GM12873 (cell line): ENCODE results near the gene SCYGR1.

Source experiments
- CTCF ChIP-seq: IDR thresholded peaks from 2 replicates; pipeline ENCODE4 v1.5.1; 2012; ENCODE audit warnings: low read depth, mild to moderate bottlenecking, moderate library complexity, low read length, control low read depth; ENCODE audit not compliant: insufficient read depth; ENCODE audit errors: missing control alignments

Gene SCYGR1

GRCh38 chr2:227411320-227411989 lies 23.7 kb upstream of the SCYGR1 start:
- no peak for TF ChIP-seq CTCF

- no peak for TF ChIP-seq CTCF
Observed at GRCh38 chr2:227410191-227410590, 22.4 kb upstream of the SCYGR1 start.

GRCh38 chr2:227407591-227408151 lies 19.9 kb upstream of the SCYGR1 start:
- TF ChIP-seq CTCF, result no peak

GRCh38 chr2:227406177-227407031 lies 18.7 kb upstream of the SCYGR1 start:
- peak; percentile 70 for TF ChIP-seq CTCF

GRCh38 chr2:227404585-227405271 lies 17.0 kb upstream of the SCYGR1 start:
- TF ChIP-seq CTCF, result peak; percentile 29

- TF ChIP-seq CTCF, result no peak
Observed at GRCh38 chr2:227402959-227403358, 15.2 kb upstream of the SCYGR1 start.

- no peak for TF ChIP-seq CTCF
Observed at GRCh38 chr2:227402321-227402720, 14.6 kb upstream of the SCYGR1 start.
